ENCODE data around the gene MELTF. TPM values are rescaled to one million over a fixed set of nuclear protein-coding genes. Genes with fewer than 3 reads are reported as not detected.

The MELTF gene
- total and polyA plus RNA-seq, 2 of the 13 experiments (the other 11 are each of a cell fraction or from before 2014, with no cell fraction given): 3.2 to 7.5 TPM

GRCh38 chr3:196968233-196969133 is 61.1 kb downstream of the MELTF start, which contains the start of gene PIGZ (continued):
- TF ChIP-seq FOXC1 (CRISPR knock-in tag; IDR thresholded peaks at IDR 0.05; ENCODE audit: borderline replicate concordance): peak; percentile 62; the same call in 1 of the 2 replicates
- TF ChIP-seq ASH2L (IDR thresholded peaks at IDR 0.05; ENCODE audit: insufficient read length, low read depth, low read length): peak; percentile 15
- peak; percentile 63; the same call in 1 of the 2 replicates for TF ChIP-seq ARNT2 (CRISPR knock-in tag; IDR thresholded peaks at IDR 0.05; ENCODE audit: low read depth)
- TF ChIP-seq SAP130 (CRISPR knock-in tag; IDR thresholded peaks at IDR 0.05; ENCODE audit: low read depth): peak; percentile 20; the same call in 1 of the 2 replicates
- no peak; the same call in 1 of the 2 replicates for TF ChIP-seq ZSCAN9 (CRISPR knock-in tag; IDR thresholded peaks at IDR 0.05; ENCODE audit: borderline replicate concordance)
- peak; percentile 20; the same call in 1 of the 2 replicates for TF ChIP-seq ZNF816 (CRISPR knock-in tag; IDR thresholded peaks at IDR 0.05; ENCODE audit: borderline replicate concordance)
- peak; percentile 73; the same call in 1 of the 2 replicates for TF ChIP-seq ZNF891 (CRISPR knock-in tag; IDR thresholded peaks at IDR 0.05)
- TF ChIP-seq ZFX (CRISPR knock-in tag; IDR thresholded peaks at IDR 0.05; ENCODE audit: low read depth): peak; percentile 87
- no peak for TF ChIP-seq KLF12 (CRISPR knock-in tag; IDR thresholded peaks at IDR 0.05; ENCODE audit: borderline replicate concordance)
- no peak for TF ChIP-seq ZNF83 (CRISPR knock-in tag; IDR thresholded peaks at IDR 0.05; ENCODE audit: borderline replicate concordance)
- TF ChIP-seq ZNF407 (CRISPR knock-in tag; IDR thresholded peaks at IDR 0.05; ENCODE audit: not compliant biosample characterization): peak; percentile 44
- no peak for TF ChIP-seq MAFK (conservative IDR thresholded peaks at IDR 0.05 in 1 of 2, IDR thresholded peaks at IDR 0.05 in 1 of 2; ENCODE audit: low read length in 2 of 2)
- TF ChIP-seq CSRNP1 (CRISPR knock-in tag; IDR thresholded peaks at IDR 0.05): peak; percentile 56
- TF ChIP-seq, protein P1, sequence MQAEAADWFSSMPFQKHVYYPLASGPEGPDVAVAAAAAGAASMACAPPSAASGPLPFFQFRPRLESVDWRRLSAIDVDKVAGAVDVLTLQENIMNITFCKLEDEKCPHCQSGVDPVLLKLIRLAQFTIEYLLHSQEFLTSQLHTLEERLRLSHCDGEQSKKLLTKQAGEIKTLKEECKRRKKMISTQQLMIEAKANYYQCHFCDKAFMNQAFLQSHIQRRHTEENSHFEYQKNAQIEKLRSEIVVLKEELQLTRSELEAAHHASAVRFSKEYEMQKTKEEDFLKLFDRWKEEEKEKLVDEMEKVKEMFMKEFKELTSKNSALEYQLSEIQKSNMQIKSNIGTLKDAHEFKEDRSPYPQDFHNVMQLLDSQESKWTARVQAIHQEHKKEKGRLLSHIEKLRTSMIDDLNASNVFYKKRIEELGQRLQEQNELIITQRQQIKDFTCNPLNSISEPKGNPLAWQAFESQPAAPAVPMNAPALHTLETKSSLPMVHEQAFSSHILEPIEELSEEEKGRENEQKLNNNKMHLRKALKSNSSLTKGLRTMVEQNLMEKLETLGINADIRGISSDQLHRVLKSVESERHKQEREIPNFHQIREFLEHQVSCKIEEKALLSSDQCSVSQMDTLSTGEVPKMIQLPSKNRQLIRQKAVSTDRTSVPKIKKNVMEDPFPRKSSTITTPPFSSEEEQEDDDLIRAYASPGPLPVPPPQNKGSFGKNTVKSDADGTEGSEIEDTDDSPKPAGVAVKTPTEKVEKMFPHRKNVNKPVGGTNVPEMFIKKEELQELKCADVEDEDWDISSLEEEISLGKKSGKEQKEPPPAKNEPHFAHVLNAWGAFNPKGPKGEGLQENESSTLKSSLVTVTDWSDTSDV (CRISPR knock-in tag; IDR thresholded peaks at IDR 0.05): peak; percentile 52; the same call in 1 of the 2 replicates
- peak; percentile 38; the same call in 1 of the 2 replicates for TF ChIP-seq ZNF768 (CRISPR knock-in tag; IDR thresholded peaks at IDR 0.05)

Measured in HepG2 (cell line).